NCI-H748 (cell line): ENCODE data around the gene TMEM31.
A peak's percentile ranks its signal among the peaks of the same experiment; 100 is the strongest.
"Not testable (repeated sequence)": the region's sequence is repeated elsewhere in the genome, so short reads cannot be mapped to it uniquely, and the experiment has no call there.

Experiments used
- DNase-seq: peaks from one replicate; lab custom pipeline; 2025; ENCODE audit not compliant: unreplicated experiment; lab: John Stamatoyannopoulos, UW

TMEM31 gene

DNA sequence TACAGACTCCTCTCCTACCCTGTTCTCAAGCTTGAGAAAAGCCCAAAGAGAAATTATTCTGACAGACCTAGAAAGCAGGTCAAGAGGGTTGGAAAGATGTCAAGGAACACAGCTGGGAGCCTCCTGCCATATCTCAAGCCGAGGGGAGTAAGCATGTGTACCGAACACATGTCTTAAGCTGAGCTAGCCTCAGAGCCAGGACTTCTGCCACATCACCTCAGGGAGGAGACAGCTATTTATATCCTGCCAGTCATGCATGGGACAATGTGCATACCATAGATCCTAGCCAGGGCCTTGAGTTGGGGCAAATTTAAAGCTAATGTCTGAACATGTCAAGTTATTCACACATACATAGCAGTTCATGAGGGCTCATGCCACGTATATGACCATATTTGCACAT is 11.8 kb downstream of the TMEM31 start:
- DNase-seq, result no peak

DNA sequence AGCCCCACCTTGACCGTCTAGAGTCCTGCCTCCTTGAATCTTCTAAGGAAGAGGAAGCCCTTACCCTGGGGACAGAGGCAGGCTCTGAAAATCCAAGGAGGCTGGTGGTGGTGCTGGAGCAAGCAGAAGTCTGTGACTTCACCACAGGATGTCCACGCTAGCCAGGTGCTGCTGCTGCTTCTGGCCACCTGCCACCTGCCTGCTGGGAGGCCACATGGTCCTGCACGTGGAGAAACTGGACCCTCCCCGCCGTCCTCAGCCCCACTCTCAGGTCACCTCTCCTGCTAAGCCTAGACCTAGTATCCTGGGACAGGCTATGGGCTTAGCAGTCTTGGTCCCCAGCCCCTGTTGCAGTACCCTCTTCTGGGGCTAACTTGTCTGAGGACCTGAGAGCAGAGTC is 15.8 kb downstream of the TMEM31 start:
- DNase-seq, result peak; percentile 3

DNA sequence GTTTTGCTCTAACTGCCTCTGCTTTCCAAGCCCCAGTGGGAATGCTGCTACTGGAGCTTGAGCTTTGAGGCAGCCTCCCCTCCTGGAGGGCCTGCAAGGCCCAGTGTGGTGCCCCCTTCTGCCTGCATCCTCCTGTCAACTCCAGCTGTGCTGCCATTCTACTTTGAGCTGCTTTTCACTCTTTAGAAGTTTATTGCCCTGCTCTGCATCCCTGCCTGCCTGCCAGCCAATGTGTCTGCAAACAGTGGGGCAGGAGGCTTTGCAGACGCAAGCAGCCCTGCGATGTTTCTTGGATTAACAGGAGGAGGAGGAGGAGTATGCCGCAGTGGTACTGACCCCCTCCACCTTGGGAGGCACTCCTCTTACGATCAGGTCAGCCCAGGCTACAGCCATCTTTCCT is 16.4 kb downstream of the TMEM31 start:
- no peak for DNase-seq

DNA sequence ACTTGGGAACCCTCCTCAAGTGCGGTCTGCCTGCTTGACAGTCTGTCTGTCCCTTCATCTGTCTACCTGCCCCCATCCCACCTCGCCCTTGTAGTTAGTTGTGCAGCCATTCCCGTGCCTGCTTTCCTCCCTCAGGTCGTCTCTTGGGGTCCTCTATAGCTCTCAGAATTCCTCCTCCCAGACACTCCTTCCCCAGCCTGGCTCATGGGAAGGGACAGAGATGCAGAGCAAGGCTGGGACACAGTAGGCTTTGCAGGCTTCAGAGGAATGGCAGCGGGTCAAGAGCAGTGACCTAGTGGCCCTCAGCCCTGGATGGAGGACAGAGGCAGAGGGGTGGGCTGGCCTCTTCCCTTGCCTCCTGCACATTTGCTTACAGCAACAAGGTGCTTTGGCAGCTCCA is 18.3 kb downstream of the TMEM31 start:
- DNase-seq, result no peak

DNA sequence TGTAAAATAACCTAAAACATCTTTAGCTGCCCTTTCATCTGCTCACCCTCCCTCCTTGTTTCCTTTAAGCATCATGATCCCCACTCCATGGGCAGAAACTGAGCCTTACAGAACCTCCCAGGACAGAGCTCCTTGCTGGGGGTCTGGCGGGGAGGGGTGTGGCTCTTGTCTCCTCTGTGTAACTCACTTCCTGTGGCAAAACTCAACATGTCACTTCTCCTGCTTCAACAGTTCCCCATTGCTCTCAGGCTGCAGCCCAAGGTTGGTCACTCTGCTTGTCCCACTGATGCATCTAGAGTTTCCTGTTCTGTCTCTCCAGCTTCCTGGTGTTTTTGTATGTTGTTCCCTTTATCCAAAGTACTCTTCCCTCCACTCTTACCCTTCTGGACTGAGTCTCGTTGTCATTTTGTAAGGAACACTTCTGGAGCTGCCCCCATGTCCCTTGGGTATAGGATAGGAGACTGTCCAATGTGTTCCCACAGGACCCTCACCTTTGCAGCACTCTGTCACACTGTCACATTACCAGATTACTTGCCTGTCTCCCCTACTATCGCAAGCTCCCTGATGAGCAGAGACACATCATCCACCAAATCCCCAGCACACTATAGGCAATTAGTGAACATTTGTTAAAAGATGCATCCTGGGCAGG is 19.6 kb downstream of the TMEM31 start:
- no peak for DNase-seq

DNA sequence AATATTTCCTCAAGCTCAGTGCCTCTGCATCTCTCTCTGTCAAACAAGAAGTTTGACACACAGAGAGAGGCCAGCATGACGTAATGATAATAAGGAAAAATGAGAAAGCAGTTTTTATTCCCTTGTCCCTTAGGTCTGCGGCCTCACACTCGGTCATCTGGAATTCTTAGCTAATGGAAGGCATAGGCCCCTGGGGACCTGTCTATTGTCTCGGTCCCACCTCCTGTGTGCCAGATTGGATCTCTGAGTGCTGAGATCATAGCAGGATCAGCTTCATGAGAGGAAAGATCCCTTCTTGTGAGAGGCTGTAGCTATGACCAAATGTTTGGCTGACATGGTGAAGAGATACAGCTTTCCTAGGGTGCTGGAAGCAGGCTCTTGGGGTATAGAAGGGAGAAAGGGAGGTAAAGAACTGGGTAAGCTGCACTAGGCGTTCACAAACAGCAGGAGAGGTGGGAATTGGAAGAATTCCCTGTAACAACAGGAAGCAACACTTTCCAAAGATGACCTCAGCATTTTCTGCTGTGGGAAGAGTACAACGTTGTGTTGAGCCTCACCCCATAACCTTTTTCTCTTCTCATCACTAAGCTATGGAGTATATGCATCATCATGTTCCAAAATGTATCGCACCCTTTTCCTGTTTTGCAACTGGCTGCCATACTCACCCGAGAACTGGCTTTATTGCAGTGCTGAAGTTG is 20.2 kb downstream of the TMEM31 start:
- no peak for DNase-seq

DNA sequence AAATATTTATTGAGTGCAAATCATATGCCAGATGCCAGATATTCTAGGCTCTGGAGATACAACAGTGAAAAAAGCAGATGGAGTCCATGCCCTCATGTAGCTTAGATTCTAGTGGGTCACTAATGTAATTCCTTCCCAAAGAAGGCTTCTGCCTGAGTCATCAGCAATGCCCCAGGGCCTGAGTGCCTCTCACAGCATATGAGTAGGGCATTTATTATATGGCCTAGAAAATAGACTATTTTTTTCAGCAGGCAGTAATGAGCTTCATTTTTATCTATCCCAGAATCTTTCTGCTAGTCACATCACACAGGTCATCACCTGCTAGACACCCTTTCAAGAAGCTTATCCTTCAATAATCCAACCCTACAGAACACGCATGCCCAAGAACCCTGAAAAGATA is 22.3 kb downstream of the TMEM31 start:
- no peak for DNase-seq

DNA sequence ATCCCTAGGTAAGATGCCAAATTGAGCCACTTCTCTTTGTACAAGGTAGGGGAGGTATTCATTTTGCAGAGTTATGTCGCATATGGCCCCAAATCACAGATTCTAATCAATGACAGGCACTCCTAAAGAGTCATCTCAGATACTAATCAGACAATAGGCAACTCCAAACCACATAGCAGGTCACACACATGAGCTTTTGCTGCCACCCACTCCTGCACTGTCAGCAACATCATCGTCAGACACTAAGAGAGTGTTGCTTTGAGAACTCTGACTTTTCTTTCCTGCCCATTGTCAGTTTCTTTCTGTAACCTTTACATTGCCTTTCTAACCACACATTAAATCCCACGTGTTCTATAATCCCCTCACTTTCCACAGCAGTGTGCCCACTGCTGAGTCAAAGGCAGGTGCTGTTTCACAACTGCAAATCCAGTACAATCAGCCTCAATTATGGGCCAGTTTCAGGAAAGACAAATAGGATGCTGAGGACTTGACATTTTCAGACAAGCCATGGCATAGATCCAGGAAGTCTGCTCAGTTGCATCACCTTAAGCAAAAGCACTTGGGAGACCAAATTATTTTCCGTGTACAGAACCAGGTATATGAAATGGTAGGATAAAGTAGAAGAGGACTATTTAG is 23.5 kb downstream of the TMEM31 start:
- peak; percentile 1 for DNase-seq

DNA sequence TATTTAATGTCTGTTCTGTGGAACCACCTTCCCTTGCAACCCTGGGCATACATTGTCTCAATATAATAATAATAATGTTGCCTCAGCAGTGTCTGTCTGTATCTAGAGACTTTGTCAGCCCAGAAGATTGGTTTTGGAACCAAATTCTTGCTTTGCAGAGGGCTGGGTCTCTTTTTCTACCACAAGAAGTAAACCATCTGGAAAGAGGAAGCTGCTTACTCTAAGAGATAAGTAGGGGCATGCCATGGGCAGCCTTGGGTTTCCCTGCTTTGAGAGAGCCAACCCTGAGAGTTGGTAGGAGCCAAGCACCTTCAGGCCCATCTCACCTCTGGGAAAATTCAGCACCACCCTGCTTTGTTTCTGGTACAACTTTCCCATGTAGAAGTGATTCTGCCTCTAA is 27.0 kb downstream of the TMEM31 start:
- DNase-seq, result no peak

DNA sequence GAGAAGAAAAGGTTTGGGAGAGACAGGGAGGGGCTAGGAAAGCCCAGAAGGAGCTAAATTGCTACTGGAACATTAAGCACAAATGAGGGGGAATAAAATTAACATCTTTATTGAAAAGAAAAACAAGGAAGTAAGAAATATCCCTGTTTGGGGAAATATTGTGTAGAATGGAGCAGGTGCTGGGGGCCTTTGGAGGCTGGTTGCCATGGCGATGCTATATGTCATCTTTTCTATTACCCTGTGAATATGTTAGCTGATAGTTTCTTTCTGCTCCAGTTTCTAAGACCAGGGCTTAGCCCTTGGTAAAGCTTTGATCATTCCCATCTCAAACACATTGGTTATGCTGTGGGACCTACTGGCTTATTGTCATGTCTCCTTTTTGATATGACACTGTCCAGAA is 28.7 kb downstream of the TMEM31 start:
- DNase-seq, result no peak

DNA sequence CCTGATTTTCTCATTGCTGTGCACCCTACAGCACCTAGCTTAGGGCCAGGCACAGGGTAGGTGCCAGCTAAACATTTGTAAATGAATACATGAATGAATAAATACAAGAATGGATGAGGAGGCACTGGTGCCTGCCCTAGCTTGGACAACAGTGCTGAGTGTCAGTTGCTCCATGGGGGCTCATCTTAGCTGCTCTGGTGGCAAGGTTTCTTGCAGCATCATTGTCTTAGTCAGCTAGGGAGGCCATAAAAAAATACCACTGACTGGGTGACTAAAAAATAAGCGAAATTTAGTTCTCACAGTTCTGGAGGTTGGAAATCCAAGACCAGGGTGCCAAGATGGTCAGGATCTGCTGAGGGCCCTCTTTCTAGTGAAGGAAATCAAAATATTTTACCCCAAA is 31.2 kb downstream of the TMEM31 start:
- DNase-seq, result no peak

DNA sequence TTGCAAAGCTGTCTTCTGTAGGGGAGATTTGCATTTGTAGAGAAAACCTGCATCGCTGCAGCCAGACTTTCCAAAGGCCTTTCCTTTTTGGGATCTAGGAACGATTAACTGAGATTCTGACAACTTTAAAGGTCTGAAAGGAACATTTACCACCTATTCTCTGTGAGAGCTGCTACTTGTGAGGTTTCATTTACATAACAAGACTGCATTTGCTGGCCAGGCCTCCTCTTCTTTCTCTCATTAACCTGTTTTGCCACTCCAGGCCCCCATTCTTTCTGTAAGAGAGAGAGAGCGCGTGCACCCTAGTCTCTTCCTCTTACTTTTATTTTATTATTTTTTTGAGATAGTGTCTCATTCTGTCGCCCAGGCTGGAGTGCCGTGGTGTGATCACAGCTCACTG is 31.6 kb downstream of the TMEM31 start:
- DNase-seq, result no peak

DNA sequence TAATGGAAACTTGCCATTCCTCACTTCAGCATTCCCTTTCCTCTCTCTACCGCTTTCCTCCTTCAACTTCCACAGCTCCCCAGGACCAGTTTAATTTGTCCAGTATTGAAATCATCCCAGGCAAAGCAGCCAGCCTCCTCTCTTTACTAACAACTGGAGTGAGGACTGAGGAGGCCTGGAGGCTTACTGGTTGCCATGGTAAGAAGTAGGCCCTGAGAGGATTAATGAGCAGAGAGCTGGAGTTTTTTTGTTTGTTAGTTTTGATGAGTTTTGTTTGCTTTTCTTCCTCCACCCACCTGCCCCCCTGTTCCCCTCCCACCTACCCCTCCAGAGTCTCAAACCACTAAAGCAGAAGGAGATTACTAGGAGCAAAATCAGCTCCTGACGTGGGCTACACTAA is 36.5 kb downstream of the TMEM31 start:
- DNase-seq, result no peak

DNA sequence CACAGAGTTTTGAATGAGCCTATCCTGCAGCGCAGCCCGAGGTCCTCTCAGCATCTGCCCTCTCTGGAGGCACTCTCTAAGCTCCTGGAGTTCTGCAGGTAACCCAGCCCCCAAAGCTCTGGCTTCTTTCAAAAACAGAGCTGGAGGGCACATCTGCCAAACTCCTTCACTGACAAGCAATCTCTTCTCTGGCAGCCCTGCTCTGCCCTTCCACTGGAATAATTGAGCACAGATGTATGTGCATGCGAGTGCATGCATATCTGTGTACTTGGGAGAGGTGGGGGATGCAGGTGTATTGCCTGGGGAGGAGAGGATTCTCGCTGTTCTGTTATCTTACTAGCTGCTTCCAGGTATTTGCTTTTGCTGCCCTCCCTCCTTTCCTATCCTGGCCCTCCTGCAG is 43.7 kb downstream of the TMEM31 start:
- no peak for DNase-seq

DNA sequence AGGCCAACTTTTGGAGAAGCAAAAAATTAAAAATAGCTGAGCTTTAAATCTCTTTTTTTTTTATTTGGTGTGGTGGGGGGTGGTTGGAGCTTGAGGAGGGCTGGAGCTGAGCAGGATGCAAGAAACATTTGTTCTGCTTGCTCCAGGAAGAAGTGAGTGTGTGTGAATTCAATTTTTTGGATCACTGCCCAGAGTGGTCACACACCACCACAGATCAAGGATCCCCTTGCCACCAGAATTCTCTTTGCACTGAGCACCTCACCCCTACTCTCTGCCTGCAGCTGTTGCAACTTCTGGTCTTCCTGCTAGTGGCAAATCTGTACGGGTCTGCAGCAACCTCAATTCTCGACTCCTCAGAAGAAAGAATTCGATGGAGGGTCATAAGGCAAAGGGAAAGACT is 46.0 kb downstream of the TMEM31 start:
- no peak for DNase-seq

DNA sequence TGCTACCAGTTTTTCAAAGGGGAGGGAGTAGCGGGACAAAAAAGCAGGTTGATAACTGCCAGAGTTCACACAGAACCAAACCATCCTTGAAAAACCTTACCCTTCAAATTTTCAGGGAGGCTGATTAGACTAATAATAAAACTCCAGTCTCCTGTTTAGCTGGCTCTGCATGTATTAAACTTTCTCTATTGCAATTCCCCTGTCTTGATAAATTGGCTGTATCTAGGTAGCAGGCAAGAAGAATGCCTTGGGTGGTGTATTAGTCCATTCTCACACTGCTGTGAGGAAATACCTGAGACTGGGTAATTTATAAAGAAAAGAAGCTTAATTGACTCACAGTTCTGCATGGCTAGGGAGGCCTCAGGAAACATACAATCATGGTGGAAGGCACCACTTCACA is 47.8 kb downstream of the TMEM31 start:
- DNase-seq, result no peak

DNA sequence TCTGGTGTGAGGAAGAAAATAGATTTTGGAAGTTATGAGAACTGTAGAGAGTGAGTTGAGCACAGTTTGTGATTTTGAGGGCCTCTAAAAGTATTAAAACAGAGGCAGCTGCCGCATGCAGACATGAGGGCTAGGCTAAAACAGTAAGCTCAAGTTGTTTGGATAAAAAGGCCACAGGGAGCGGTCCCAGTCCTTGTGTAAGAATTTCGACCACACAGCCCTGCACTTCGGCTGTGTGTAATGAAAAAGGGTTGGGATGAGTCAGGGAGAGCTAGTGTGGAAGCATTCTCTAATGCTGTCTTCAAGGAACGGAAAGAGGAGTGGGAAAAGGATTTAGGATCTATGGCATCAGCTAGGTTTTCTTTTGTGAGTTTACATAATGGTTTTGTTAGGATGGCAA is 52.8 kb downstream of the TMEM31 start:
- DNase-seq, result not testable (repeated sequence)
